HG02588 (cell line): ENCODE measurements around the gene PIGA.

Experiments
- ATAC-seq: cut with Tn5 transposase; IDR thresholded peaks from one replicate; pipeline ENCODE4 v1.9.1; 2021; ENCODE audit warnings: mild to moderate bottlenecking, moderate library complexity; ENCODE audit not compliant: unreplicated experiment

PIGA gene

DNA sequence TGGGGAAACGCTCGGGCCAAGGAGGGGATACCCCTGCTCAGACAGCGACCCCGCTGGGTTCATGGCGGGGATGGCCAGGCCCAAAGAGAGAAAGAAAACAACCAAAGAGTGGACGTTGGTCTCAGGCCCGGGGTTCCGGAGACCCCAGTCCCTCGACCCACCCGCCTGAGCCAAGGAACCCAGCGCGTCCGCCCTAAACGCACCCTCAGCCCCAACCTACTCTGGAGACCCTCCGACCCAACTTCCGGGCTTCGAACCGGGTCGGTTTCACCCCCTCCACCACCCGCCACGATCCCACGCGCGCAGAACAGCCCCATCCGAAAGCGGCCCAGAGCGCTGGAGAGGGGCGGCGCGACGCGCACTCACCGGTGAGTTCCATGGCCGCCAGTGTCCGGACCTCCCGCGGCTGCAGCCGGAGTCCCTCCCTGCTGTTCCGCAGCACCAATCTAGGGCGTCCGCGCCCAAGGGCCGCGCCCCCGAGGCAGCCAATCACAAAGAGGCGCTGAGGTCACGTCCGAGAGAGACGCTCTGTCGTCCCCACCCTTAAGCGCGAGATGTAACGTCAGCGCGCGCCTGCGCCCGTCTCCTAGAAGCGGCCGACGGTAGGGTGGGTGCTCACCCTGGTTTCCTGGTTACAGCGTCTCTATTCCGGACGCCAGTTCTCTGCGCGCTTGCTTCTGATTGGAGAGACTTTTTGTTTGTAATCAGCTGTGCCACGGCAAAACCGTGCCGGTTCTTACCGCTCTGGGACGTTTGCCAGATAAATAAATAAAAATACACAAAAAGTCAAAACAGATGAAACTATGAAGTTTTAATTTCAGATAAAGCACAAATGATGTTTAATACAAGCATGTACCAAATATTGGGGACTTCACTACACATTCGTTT, at the start of gene PIGA:
PIGA (minus strand) TSS at position 389 of the 888 bp plus-strand sequence. CDS start 3,593 bp downstream, outside the sequence.
- peak; percentile 99 for ATAC-seq

GRCh38 chrX:15384304-15384703, 49.0 kb upstream of the PIGA start, which contains the start of gene VEGFD:
VEGFD (minus strand) TSS chrX:15384413; CDS start chrX:15383946, 467 bp downstream.
- ATAC-seq: no peak

DNA sequence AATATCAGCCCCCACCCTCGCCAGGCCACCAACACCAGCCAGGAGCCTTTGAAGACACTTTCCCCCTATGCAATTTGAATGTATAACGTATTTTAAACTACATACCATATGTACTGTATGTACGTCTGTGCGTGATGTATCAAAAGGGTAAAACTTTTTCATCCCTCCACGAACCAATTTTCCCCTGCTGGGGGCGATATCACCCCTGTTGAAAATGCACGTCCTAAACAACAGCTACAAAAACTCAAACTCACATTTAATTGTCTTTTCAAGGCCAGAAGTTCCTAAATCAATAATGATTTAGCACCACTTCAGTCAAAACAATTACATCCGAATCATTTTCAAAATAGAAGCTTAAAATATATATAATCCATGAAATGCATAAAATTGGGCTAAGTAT, 47.5 kb upstream of the PIGA start:
- no peak for ATAC-seq

DNA sequence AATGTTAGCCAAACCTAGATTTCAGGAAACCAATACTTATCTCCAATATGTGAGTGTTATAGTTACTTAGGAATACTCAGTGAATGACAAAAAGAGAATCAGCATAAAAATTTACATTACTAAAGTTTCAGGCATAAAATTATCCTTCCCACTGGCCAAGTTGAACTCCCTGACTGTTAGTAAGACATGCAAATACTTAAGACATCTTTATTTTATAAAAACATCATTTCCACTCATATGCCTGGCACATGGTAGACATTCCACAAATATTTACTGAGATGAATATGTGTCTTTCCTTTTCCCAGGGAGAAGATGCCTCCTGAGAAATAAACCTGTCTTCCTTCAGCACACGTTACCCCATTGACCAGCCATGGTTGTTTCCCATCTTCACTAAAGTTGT, 41.6 kb upstream of the PIGA start:
- no peak for ATAC-seq

- ATAC-seq: no peak
Observed at GRCh38 chrX:15373976-15374375, 38.7 kb upstream of the PIGA start.

DNA sequence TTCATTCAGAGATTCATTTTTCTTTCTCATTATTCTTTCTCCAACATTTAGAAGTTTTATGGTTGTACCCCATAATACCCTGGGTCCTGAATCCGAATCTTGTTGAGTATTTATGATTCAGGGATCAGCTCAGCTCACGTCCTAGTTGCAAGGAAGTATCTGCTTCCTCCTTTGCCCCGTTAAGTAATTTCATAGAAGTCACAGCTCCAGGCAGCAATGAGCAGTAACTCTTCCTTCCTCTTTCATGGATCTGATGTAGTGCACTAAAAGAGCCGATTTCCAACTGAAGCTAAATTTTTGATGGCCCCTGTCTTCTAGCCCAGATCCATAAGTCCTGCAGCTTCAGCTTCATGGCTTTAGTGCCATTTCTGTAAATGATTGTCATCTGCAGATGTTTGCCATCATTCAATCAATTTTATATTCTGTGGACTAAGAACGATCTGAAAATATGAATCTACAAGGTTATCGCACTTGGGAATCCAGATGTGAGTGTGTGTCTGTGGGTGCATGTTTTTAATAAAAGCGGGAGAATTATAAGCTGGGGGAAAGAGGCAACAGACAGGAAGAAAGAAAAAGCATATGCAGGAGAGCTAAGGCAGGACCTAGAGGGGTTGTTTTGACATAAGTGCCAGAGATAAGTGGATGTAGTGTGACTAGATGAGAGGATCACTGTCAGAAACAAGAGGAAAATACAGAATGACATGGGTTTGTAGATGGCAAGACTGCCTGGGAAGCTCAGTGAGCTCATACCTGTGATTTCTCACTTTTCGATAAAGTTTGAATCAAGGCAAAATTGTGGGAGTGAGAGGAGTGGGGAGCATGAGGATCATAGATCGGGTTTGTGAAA, 31.4 kb upstream of the PIGA start:
- no peak for ATAC-seq

DNA sequence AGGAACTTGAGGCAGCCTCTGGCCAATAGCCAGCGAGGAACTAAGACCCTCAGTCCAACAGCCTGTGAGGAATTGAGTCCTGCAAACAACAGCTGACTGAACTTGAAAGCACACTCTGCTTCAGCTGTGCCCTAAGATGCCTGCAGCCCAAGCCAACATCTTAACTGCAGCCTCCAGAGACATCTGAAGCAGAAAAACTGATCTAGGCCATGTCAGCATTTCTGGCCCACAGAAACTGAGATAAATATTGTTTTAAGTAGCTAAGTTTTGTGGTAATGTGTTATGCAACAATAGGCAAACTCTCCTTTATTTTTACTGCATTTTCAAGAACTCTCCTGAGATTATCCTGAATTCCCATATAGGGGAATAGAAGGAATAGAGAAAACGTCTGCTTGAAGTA, 24.4 kb upstream of the PIGA start:
- ATAC-seq: no peak

GRCh38 chrX:15358533-15358932, 23.2 kb upstream of the PIGA start:
- ATAC-seq: no peak

- ATAC-seq: no peak
Observed at GRCh38 chrX:15356444-15356843, 21.1 kb upstream of the PIGA start.

GRCh38 chrX:15350329-15350996, 15.1 kb upstream of the PIGA start:
- no peak for ATAC-seq

- ATAC-seq: no peak
Observed at GRCh38 chrX:15349046-15349445, 13.7 kb upstream of the PIGA start.

DNA sequence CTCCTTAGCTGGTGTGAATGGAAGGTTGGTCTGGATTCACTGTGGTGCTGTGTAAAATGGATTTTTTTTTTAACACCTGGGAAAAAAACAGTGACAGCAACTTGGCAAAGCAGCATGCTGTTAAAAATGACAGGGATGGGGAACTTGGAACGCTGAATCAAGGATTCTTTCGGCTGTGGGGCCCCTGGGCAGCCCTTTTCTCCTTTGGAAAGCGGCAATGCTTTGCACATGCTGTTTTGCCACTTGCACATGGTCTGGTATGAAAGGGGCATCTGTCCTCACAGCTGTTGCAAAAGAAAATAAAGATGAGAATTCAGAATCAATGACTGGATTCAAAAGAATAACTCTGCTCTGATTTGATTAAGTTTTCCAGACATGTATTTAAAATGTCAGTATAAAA, 10.7 kb upstream of the PIGA start:
- no peak for ATAC-seq

GRCh38 chrX:15344106-15344505, 8.8 kb upstream of the PIGA start:
- no peak for ATAC-seq

DNA sequence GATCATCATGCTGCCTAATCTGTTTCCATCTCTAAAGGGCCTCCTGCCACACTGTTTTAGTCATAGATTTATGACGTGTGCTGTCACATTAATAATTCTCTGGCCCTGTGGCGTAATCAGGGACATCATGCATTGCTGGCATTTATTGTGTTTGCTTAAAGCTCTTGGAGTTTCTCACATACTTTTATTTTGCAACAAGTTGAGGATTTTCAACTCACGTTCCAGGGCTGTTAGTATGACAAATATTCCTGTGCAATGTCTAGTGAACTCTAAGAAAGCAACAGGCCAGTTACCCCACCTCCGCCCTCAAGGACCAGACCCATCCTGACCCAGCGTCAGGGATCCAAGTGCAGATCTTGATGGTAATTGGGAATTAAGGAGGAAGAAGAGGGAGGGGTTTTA, 7.8 kb upstream of the PIGA start:
- ATAC-seq: no peak

- ATAC-seq: no peak
Observed at GRCh38 chrX:15340867-15341266, 5.5 kb upstream of the PIGA start.

GRCh38 chrX:15336023-15336413, 695 bp upstream of the PIGA start:
- ATAC-seq: no peak

GRCh38 chrX:15334561-15334960, 762 bp downstream of the PIGA start:
- ATAC-seq: no peak

GRCh38 chrX:15328821-15329220, 6.5 kb downstream of the PIGA start:
- no peak for ATAC-seq

- ATAC-seq: no peak
Observed at GRCh38 chrX:15328131-15328530, 7.2 kb downstream of the PIGA start.

- ATAC-seq: no peak
Observed at GRCh38 chrX:15322472-15322871, 12.9 kb downstream of the PIGA start.

GRCh38 chrX:15322072-15322471, 13.3 kb downstream of the PIGA start:
- no peak for ATAC-seq
